Measurements from ENCODE around the gene RNF149. TPM values are rescaled to one million over a fixed set of nuclear protein-coding genes. Genes with fewer than 3 reads are reported as not detected.

RNF149 gene
- total and polyA plus RNA-seq, 2 donors (not counting 3 experiments of a cell fraction or from before 2014, with no cell fraction given) = 31.3 to 66.6 TPM

DNA sequence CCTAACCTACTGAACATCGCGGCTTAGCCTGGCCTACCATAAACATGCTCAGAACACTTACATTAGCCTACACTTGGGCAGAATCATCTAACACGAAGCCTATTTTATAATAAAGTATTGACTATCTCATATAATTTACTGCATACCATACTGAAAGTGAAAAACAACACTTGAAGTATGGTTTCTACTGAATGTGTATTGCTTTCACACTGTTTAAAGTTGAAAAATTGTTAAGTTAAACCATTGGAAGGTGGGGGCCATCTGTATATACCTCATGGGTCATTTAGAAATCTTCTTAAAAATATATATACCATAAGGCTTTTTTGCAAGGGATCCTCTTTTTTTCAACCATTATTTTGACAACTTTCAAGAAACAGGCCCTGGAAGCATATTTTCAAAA, 16.5 kb downstream of the RNF149 start:
- dilution Hi-C loops (cut with MboI; ENCODE audit: extremely low pct_ligation_motif_present, low sequenced_read_pairs) (no loop called here), intact Hi-C loops (cut with micrococcal nuclease) (no loop called here)
- H3K4me2 ChIP-seq (ENCODE audit: insufficient read depth, low read length) = no peak overlapping the region
- no peak for FAIRE-seq
- H3K36me3 ChIP-seq (ENCODE audit: control insufficient read depth in 2 of 2, extremely low read depth in 1 of 2, insufficient read depth in 2 of 2, low read length in 2 of 2) = peaks cover 7 to 8% of the 10 kb centered on the region in 2 experiments
- no peak overlapping the region for H3K9ac ChIP-seq (replicated peaks; ENCODE audit: extremely low read depth, insufficient read depth, low read length)
- peaks cover 2% of the 10 kb centered on the region for H4K20me1 ChIP-seq (replicated peaks; ENCODE audit: control insufficient read depth, extremely low read depth, insufficient read depth, low read length)
- no peak overlapping the region for H3K27ac ChIP-seq (ENCODE audit: insufficient read depth, low read depth, low read length)
- no peaks in the 10 kb centered on the region for H3K27me3 ChIP-seq (ENCODE audit: control insufficient read depth in 2 of 2, insufficient read depth in 2 of 2, low read length in 2 of 2)
- DNase-seq (ENCODE audit: low read depth, low spot score) = no peak
- H3K4me3 ChIP-seq (replicated peaks in 1 of 3; ENCODE audit: insufficient read depth in 1 of 3, low read depth in 1 of 3, low read length in 3 of 3) = no peak overlapping the region
- CTCF ChIA-PET = no interaction called here
- H2AFZ ChIP-seq (ENCODE audit: low read depth, low read length) = no peak overlapping the region
- H3K9me1 ChIP-seq (replicated peaks; ENCODE audit: control insufficient read depth, extremely low read depth, insufficient read depth, low read length) = no peaks in the 10 kb centered on the region
- POLR2A ChIA-PET = no interaction called here
- no peaks in the 10 kb centered on the region for H3K9me3 ChIP-seq (replicated peaks; ENCODE audit: control insufficient read depth, insufficient read depth, low read length)
- TF ChIP-seq POLR2AphosphoS5 (IDR thresholded peaks at IDR 0.05; ENCODE audit: insufficient read depth, low read depth, low read length) (no peak), JUN (IDR thresholded peaks at IDR 0.05; ENCODE audit: borderline replicate concordance, insufficient read depth, insufficient read length, low read depth) (no peak), GATA2 (IDR thresholded peaks at IDR 0.05; ENCODE audit: insufficient read depth, insufficient read length, low read depth, low read length) (no peak), FOS (IDR thresholded peaks at IDR 0.05; ENCODE audit: borderline replicate concordance, insufficient read depth, low read length) (no peak), MYC (IDR thresholded peaks at IDR 0.05; ENCODE audit: low read depth, low read length) (no peak), EZH2 (IDR thresholded peaks at IDR 0.05; ENCODE audit: borderline replicate concordance, low read depth, low read length, severe bottlenecking) (no peak), POLR2A (IDR thresholded peaks at IDR 0.05; ENCODE audit: low read depth, low read length) (no peak)
- TF ChIP-seq, protein P1, sequence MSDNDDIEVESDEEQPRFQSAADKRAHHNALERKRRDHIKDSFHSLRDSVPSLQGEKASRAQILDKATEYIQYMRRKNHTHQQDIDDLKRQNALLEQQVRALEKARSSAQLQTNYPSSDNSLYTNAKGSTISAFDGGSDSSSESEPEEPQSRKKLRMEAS (IDR thresholded peaks at IDR 0.05; ENCODE audit: insufficient read depth, insufficient read length) = no peak
- TF ChIP-seq, protein P2, sequence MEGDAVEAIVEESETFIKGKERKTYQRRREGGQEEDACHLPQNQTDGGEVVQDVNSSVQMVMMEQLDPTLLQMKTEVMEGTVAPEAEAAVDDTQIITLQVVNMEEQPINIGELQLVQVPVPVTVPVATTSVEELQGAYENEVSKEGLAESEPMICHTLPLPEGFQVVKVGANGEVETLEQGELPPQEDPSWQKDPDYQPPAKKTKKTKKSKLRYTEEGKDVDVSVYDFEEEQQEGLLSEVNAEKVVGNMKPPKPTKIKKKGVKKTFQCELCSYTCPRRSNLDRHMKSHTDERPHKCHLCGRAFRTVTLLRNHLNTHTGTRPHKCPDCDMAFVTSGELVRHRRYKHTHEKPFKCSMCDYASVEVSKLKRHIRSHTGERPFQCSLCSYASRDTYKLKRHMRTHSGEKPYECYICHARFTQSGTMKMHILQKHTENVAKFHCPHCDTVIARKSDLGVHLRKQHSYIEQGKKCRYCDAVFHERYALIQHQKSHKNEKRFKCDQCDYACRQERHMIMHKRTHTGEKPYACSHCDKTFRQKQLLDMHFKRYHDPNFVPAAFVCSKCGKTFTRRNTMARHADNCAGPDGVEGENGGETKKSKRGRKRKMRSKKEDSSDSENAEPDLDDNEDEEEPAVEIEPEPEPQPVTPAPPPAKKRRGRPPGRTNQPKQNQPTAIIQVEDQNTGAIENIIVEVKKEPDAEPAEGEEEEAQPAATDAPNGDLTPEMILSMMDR (IDR thresholded peaks at IDR 0.05; ENCODE audit: extremely low read depth in 1 of 2, insufficient read depth in 1 of 2, low read depth in 1 of 2, low read length in 2 of 2) = no peak
- peaks cover 76% of the 10 kb centered on the region for H3K79me2 ChIP-seq (ENCODE audit: control insufficient read depth, insufficient read depth, low read length)
- no TSS peak for BruUV-seq (replicated peaks)
- peaks cover 28% of the 10 kb centered on the region for H3K4me1 ChIP-seq (ENCODE audit: control insufficient read depth, extremely low read depth, insufficient read depth, low read length)

Measured in endothelial cell of umbilical vein (primary cell).